ENCODE measurements around the gene FXYD5. TPM values are rescaled to one million over a fixed set of nuclear protein-coding genes. Genes with fewer than 3 reads are reported as not detected.

Gene FXYD5
- total and polyA plus RNA-seq, 7 donors: 18.5 to 102 (median 27.0) TPM

DNA sequence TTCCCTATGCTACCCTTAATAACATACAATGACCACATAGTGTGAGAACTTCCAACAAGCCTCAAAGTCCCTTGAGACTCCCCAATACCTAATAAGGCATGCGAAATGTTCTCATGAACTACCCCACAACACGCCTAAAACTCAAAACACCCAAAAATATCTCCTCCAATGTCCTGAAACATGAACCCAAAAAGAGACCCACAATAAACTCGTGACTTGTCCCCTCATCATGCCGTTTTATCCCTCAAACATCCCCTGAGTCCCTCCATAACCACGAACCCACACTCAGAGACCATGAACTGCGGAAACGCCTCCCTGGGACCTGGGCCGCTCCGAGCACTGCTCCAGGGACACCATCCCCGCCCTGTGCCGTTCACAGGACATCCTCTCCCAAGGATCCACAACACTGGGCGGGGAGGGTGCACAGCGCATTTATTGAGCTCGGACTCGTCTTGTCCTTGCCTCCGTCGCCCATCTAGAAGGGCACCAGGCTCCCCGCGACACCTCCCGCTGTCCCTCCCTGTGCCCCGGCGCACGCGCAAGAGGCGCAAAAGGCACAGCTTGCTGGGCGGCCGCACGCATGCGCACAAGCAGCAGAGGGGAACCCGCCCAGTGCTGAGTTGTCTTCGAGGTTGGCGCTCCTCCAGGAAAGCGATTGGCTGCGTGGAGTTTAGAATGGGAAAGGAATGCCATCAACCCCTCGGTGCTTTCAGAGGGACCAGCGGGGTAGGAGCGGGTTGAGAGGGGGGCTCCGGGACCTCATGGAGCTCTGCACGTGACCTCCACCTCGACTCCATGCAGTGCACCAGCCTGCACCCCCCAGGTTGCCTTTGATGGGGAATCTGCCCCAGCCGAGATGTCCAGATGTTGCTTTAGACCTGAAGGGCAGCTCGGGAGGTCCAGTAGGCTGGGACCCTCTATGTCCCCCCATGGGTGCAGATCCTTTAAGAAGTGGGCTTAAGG, 30.2 kb upstream of the FXYD5 start:
- WGBS, 2 donors: 10 to 16% methylated on average over 42 of the region's 42 CpGs
- Histone ChIP-seq H3K27ac (peak overlapping the region; percentile 78 to 89 (median 84)), H3K4me3 (peak overlapping the region; percentile 43 to 67 (median 56)), H3K9me3 (no peaks in the 10 kb centered on the region), H3K4me1 (peaks cover 0 to 20% (median 10%) of the 10 kb centered on the region in 4 donors), H3K27me3 (no peaks in the 10 kb centered on the region), H3K36me3 (no peaks in the 10 kb centered on the region)
- DNase-seq: peak; percentile 97
- intact Hi-C loops (cut with DNase I): loop anchor here (10.0 kb wide), 1 partner anchor 150 kb away; no protein-coding TSS in a partner anchor
- TF ChIP-seq POLR2AphosphoS5 (IDR thresholded peaks at IDR 0.05) (peak; percentile 96 to 98 (median 98)), EP300 (IDR thresholded peaks at IDR 0.05) (no peak), POLR2A (IDR thresholded peaks at IDR 0.05) (peak; percentile 76 to 91)

DNA sequence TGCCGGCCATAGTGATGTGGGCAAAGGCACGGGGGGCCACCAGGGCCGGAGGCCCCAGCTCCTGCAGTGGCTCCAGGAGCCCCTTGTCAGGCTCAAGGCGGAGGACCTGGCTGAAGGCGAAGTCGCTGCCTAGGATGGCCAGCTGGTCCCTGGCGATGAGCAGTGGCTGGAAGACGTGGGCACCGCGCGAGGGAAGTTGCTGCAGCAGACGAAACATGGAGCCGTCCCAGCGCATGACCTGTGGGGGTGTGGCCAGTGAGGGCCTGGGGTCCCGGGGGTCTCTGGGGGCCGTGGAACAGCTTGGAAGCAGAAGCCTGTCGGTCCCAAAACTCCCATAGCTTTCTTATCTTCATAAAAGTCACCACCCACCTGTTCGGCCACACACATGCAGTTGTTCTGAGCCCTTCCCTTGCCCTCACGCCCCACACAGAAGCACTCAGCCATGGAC, 29.2 kb upstream of the FXYD5 start:
- H3K27me3 ChIP-seq: no peaks in the 10 kb centered on the region
- no peaks in the 10 kb centered on the region for H3K36me3 ChIP-seq
- H3K4me3 ChIP-seq: peak overlapping the region in 2 of 4 donors; percentile 55 to 56
- peaks cover 0 to 20% (median 10%) of the 10 kb centered on the region in 4 donors for H3K4me1 ChIP-seq
- TF ChIP-seq POLR2A (IDR thresholded peaks at IDR 0.05): no peak
- TF ChIP-seq, protein P1, sequence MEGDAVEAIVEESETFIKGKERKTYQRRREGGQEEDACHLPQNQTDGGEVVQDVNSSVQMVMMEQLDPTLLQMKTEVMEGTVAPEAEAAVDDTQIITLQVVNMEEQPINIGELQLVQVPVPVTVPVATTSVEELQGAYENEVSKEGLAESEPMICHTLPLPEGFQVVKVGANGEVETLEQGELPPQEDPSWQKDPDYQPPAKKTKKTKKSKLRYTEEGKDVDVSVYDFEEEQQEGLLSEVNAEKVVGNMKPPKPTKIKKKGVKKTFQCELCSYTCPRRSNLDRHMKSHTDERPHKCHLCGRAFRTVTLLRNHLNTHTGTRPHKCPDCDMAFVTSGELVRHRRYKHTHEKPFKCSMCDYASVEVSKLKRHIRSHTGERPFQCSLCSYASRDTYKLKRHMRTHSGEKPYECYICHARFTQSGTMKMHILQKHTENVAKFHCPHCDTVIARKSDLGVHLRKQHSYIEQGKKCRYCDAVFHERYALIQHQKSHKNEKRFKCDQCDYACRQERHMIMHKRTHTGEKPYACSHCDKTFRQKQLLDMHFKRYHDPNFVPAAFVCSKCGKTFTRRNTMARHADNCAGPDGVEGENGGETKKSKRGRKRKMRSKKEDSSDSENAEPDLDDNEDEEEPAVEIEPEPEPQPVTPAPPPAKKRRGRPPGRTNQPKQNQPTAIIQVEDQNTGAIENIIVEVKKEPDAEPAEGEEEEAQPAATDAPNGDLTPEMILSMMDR (IDR thresholded peaks at IDR 0.05): no peak
- TF ChIP-seq POLR2AphosphoS5 (IDR thresholded peaks at IDR 0.05): no peak
- TF ChIP-seq EP300 (IDR thresholded peaks at IDR 0.05): no peak
- DNase-seq: no peak
- peak overlapping the region; percentile 78 to 89 (median 84) for H3K27ac ChIP-seq
- intact Hi-C loops (cut with DNase I): loop anchor here (10.0 kb wide), 1 partner anchor 150 kb away; no protein-coding TSS in a partner anchor
- 65 to 82% methylated on average over 19 of the region's 19 CpGs for WGBS, 2 donors
- H3K9me3 ChIP-seq: no peaks in the 10 kb centered on the region

DNA sequence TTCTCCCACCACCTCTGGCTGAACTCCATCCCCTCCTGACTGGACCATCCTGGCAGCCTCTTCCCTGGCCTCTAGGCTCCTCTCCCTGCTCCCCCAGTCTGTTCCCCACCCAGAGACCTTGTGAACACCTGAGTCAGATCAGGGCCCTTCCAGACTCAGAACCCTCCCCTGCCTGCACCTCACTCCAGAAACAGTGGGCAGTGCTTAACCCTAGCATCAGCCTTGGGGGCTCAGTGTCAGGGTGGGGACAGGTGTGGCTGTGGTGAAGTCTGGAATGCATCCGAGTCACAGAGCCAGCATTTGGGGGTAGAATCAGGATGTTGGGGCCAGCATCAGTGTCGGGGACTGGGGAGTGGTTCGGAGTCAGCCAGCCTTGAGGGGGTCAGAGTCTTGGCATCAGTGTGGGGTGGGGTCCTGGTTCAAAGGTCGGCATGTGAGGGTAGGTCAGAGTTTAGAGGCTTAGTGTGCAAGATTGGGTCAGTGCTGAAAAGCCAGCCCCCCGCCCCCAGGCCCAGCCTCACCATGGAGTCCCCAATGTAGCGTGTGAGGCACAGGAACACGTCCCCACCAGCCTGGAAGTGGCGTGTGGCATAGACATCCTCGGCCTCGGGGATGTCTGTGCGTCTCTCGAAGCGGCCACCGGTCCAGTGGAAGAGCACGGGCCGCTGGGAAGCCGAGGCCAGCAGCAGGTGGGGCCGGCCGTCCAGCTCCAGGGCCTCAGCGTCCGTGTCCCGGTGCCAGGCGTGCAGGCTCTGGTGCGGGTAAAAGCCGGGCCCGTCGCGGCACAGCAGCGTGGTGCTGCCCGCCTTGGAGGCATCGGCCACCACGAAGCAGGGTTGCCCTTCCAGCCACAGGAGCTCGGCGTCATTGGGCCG, 28.5 kb upstream of the FXYD5 start:
- WGBS, 2 donors: 86 to 89% methylated on average over 35 of the region's 35 CpGs
- TF ChIP-seq, protein P1 (IDR thresholded peaks at IDR 0.05): no peak
- TF ChIP-seq POLR2AphosphoS5 (IDR thresholded peaks at IDR 0.05): no peak
- no peak for TF ChIP-seq EP300 (IDR thresholded peaks at IDR 0.05)
- TF ChIP-seq POLR2A (IDR thresholded peaks at IDR 0.05): no peak
- peaks cover 0 to 20% (median 10%) of the 10 kb centered on the region in 4 donors for H3K4me1 ChIP-seq
- peak overlapping the region; percentile 78 to 89 (median 84) for H3K27ac ChIP-seq
- no peaks in the 10 kb centered on the region for H3K27me3 ChIP-seq
- H3K36me3 ChIP-seq: no peaks in the 10 kb centered on the region
- peak overlapping the region in 1 of 4 donors; percentile 16 for H3K4me3 ChIP-seq
- no peaks in the 10 kb centered on the region for H3K9me3 ChIP-seq
- no peak for DNase-seq
- intact Hi-C loops (cut with DNase I): loop anchor here (10.0 kb wide), 1 partner anchor 151 kb away; no protein-coding TSS in a partner anchor

DNA sequence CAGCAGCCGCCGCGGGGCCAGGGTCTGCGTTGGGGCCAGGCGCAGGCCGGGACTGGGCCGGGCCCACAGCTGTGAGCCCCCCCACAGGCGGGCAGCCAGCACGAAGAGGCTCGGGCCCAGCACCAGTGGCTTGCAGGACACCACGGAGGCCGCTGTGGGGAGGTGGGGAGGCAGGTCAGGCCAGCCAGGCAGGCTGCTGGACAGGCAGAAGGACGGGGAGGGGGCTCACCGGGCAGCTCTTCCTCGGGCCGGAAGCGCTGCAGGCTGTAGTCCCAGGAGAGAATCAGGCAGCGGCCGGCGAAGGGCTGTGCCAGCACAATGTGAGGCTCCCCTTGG, 27.9 kb upstream of the FXYD5 start:
- Histone ChIP-seq H3K9me3 (no peaks in the 10 kb centered on the region), H3K27me3 (no peaks in the 10 kb centered on the region), H3K36me3 (no peaks in the 10 kb centered on the region), H3K27ac (peak overlapping the region; percentile 18 to 86 (median 80)), H3K4me1 (peaks cover 0 to 20% (median 10%) of the 10 kb centered on the region in 4 donors), H3K4me3 (peak overlapping the region in 1 of 4 donors; percentile 16)
- intact Hi-C loops (cut with DNase I): loop anchor here (10.0 kb wide), 1 partner anchor 152 kb away; no protein-coding TSS in a partner anchor
- DNase-seq: no peak
- WGBS, 2 donors: 76 to 82% methylated on average over 20 of the region's 20 CpGs
- TF ChIP-seq, protein P1 (IDR thresholded peaks at IDR 0.05): no peak
- TF ChIP-seq POLR2AphosphoS5 (IDR thresholded peaks at IDR 0.05) (peak in 1 of 4 donors; percentile 8), POLR2A (IDR thresholded peaks at IDR 0.05) (no peak), EP300 (IDR thresholded peaks at IDR 0.05) (no peak)
